Measurements from ENCODE around the gene ADGRG3. TPM values are rescaled to one million over a fixed set of nuclear protein-coding genes. Genes with fewer than 3 reads are reported as not detected.
A peak's percentile ranks its signal among the peaks of the same experiment; 100 is the strongest.

Gene ADGRG3, protein sequence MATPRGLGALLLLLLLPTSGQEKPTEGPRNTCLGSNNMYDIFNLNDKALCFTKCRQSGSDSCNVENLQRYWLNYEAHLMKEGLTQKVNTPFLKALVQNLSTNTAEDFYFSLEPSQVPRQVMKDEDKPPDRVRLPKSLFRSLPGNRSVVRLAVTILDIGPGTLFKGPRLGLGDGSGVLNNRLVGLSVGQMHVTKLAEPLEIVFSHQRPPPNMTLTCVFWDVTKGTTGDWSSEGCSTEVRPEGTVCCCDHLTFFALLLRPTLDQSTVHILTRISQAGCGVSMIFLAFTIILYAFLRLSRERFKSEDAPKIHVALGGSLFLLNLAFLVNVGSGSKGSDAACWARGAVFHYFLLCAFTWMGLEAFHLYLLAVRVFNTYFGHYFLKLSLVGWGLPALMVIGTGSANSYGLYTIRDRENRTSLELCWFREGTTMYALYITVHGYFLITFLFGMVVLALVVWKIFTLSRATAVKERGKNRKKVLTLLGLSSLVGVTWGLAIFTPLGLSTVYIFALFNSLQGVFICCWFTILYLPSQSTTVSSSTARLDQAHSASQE
- total RNA-seq (ENCODE audit: low replicate concordance): not detected in 2 replicates

- H3F3A ChIP-seq (ENCODE audit: low read depth): no peaks in the 10 kb centered on the region
- H3K4me1 ChIP-seq: no peaks in the 10 kb centered on the region
- H3K9me3 Mint-ChIP-seq: no peaks in the 10 kb centered on the region
- H3K4me2 ChIP-seq: no peak within 1 kb of the TSS
- H3K4me3 ChIP-seq: no peak within 1 kb of the TSS
- H3K27me3 Mint-ChIP-seq (ENCODE audit: insufficient read depth, low read depth): peaks cover 11% of the 10 kb centered on the region
- no peak for DNase-seq (ENCODE audit: low spot score)
- H3K4me1 Mint-ChIP-seq: peaks cover 5% of the 10 kb centered on the region
- no peaks in the 10 kb centered on the region for H3K27me3 ChIP-seq
- no peaks in the 10 kb centered on the region for H4K20me1 ChIP-seq (ENCODE audit: low read depth)
- no peak within 1 kb of the TSS for H3K9ac ChIP-seq
- no peaks in the 10 kb centered on the region for H3K36me3 ChIP-seq
- H3K79me2 ChIP-seq (ENCODE audit: low read depth): no peaks in the 10 kb centered on the region
- TF ChIP-seq EZH2 (IDR thresholded peaks at IDR 0.05) (no peak), EZH2phosphoT487 (IDR thresholded peaks at IDR 0.05) (no peak)
- TF ChIP-seq, protein P1, sequence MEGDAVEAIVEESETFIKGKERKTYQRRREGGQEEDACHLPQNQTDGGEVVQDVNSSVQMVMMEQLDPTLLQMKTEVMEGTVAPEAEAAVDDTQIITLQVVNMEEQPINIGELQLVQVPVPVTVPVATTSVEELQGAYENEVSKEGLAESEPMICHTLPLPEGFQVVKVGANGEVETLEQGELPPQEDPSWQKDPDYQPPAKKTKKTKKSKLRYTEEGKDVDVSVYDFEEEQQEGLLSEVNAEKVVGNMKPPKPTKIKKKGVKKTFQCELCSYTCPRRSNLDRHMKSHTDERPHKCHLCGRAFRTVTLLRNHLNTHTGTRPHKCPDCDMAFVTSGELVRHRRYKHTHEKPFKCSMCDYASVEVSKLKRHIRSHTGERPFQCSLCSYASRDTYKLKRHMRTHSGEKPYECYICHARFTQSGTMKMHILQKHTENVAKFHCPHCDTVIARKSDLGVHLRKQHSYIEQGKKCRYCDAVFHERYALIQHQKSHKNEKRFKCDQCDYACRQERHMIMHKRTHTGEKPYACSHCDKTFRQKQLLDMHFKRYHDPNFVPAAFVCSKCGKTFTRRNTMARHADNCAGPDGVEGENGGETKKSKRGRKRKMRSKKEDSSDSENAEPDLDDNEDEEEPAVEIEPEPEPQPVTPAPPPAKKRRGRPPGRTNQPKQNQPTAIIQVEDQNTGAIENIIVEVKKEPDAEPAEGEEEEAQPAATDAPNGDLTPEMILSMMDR (IDR thresholded peaks at IDR 0.05): no peak
- H3K9me3 ChIP-seq (ENCODE audit: low read depth): no peaks in the 10 kb centered on the region
- H3K4me3 Mint-ChIP-seq: no peak within 1 kb of the TSS
- no peaks in the 10 kb centered on the region for H3K36me3 Mint-ChIP-seq
- peak within 1 kb of the TSS; percentile 34 for H3K27ac Mint-ChIP-seq
- no peak within 1 kb of the TSS for H2AFZ ChIP-seq (replicated peaks)
- no peak within 1 kb of the TSS for H3K27ac ChIP-seq
Measured at GRCh38 chr16:57668263-57668571, at the start of gene ADGRG3. ADGRG3 (plus strand) TSS chr16:57668306; CDS start chr16:57668348, 42 bp downstream.

DNA sequence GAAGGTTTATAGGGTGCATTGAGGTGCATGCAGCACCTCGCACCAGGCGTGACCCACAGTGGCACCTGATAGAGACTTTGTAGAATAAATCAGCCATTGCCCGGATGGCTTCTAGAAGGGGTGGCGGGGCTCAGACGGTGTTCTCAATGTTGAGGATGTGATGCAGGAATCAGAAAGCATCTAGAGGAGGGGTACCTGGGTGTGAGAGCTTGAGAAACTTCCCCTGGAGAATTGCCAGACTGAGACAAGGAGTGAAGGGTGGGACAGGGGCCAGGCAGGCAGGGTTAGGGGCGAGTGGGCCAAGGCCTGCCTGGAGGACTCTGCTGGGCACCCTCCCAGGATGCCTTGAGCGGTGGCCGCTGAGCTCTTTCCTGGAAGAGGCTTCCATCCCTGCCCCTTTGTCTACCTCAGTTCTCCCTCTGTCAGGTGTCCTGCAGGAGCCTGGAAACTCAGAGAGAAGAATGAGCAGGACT is 48.9 kb upstream of the ADGRG3 start:
- no peak overlapping the region for H3K4me3 ChIP-seq
- no peaks in the 10 kb centered on the region for H3K27me3 ChIP-seq
- no peak overlapping the region for H3K27ac ChIP-seq
- Mint-ChIP-seq H3K27me3 (ENCODE audit: insufficient read depth, low read depth) (peaks cover 21% of the 10 kb centered on the region), H3K36me3 (no peaks in the 10 kb centered on the region), H3K4me3 (no peak overlapping the region), H3K9me3 (no peaks in the 10 kb centered on the region), H3K27ac (peak overlapping the region; percentile 81), H3K4me1 (peaks cover 29% of the 10 kb centered on the region)
- H2AFZ ChIP-seq (replicated peaks): no peak overlapping the region
- H3K4me2 ChIP-seq: no peak overlapping the region
- no peaks in the 10 kb centered on the region for H3K79me2 ChIP-seq (ENCODE audit: low read depth)
- no peak overlapping the region for H3K9ac ChIP-seq
- no peak for DNase-seq (ENCODE audit: low spot score)
- H3F3A ChIP-seq (ENCODE audit: low read depth): no peaks in the 10 kb centered on the region
- no peaks in the 10 kb centered on the region for H3K9me3 ChIP-seq (ENCODE audit: low read depth)
- H3K4me1 ChIP-seq: peaks cover 18% of the 10 kb centered on the region
- no peaks in the 10 kb centered on the region for H4K20me1 ChIP-seq (ENCODE audit: low read depth)
- H3K36me3 ChIP-seq: no peaks in the 10 kb centered on the region
- TF ChIP-seq, protein P1 (IDR thresholded peaks at IDR 0.05): no peak
- TF ChIP-seq EZH2 (IDR thresholded peaks at IDR 0.05) (no peak), EZH2phosphoT487 (IDR thresholded peaks at IDR 0.05) (no peak)

DNA sequence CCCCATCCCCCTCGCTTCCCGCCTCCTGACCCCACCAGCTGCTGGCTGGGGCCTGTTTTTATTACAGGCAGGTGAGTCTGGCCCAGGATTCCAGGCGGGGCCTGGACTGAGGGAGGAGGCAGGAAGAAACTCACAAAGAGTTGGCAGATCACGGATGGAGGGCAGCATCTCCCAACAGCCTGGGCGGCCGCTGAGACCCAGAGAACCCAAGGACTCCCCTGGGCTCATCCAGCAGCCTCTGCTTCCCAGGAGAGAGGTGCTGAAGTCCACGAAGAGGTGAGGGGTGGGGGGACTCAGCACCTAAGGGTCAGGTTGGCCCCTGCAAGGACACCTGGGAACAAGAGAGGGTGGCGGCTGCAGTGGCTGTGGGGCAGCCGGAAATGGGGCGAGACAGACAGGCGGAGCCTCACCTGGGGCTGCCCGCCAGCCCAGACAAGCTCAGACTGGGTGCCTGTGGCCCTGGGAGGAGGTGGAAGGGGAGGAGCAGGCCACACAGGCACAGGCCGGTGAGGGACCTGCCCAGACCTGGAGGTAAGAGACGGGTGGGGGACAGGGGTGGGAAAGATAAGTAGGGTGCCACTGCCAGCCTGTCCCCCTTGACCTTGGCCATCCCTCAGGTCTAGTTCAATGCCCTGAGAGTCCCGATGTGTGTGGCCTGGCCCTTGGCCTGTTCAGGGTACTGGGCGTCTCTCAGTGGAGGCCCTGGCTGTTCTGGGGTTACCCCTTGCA is 48.3 kb upstream of the ADGRG3 start:
- H3K27me3 ChIP-seq: no peaks in the 10 kb centered on the region
- H3K4me3 ChIP-seq: no peak overlapping the region
- peaks cover 18% of the 10 kb centered on the region for H3K4me1 ChIP-seq
- H2AFZ ChIP-seq (replicated peaks): no peak overlapping the region
- no peaks in the 10 kb centered on the region for H3F3A ChIP-seq (ENCODE audit: low read depth)
- H4K20me1 ChIP-seq (ENCODE audit: low read depth): no peaks in the 10 kb centered on the region
- H3K9me3 ChIP-seq (ENCODE audit: low read depth): no peaks in the 10 kb centered on the region
- Mint-ChIP-seq H3K4me3 (no peak overlapping the region), H3K27me3 (ENCODE audit: insufficient read depth, low read depth) (peaks cover 20% of the 10 kb centered on the region), H3K36me3 (no peaks in the 10 kb centered on the region), H3K27ac (peak overlapping the region; percentile 53), H3K9me3 (no peaks in the 10 kb centered on the region), H3K4me1 (peaks cover 31% of the 10 kb centered on the region)
- no peak overlapping the region for H3K9ac ChIP-seq
- no peak for DNase-seq (ENCODE audit: low spot score)
- no peak overlapping the region for H3K27ac ChIP-seq
- no peaks in the 10 kb centered on the region for H3K36me3 ChIP-seq
- no peak overlapping the region for H3K4me2 ChIP-seq
- TF ChIP-seq EZH2phosphoT487 (IDR thresholded peaks at IDR 0.05): no peak
- H3K79me2 ChIP-seq (ENCODE audit: low read depth): no peaks in the 10 kb centered on the region
